Left lung (tissue), 10 donors: ENCODE data around the gene MEPE. TPM values are rescaled to one million over a fixed set of nuclear protein-coding genes. Genes with fewer than 3 reads are reported as not detected.
A peak's percentile ranks its signal among the peaks of the same experiment; 100 is the strongest.

ENCODE experiments used
- ATAC-seq: fragments of 200-7000 bp; cut with Tn5 transposase; one replicate; pipeline ENCODE4 v1.9.1; 2020; ENCODE audit warnings: moderate library complexity
- DNase-seq, 4 donors: peaks; one replicate each; pipeline ENCODE4 v3.0.0-alpha.2; 2013 to 2020
- H3K27ac ChIP-seq, 2 donors: fragments of 200-600 bp; sonication (generic) in 1 of 2; one replicate each; pipeline versions ENCODE4 v1.5.0 to v1.8.0; 2020 to 2021
- H3K27me3 ChIP-seq, 2 donors: fragments of 200-600 bp; sonication (generic) in 1 of 2; one replicate each; pipeline versions ENCODE4 v1.5.0 to v1.8.0; 2020 to 2021
- H3K36me3 ChIP-seq, 2 donors: fragments of 200-600 bp; sonication (generic) in 1 of 2; one replicate each; pipeline versions ENCODE4 v1.5.0 to v1.8.0; 2020 to 2021
- H3K4me1 ChIP-seq, 2 donors: fragments of 200-600 bp; one replicate each; pipeline ENCODE4 v1.8.0; 2021
- H3K4me3 ChIP-seq, 2 donors: fragments of 200-600 bp; sonication (generic) in 1 of 2; one replicate each; pipeline versions ENCODE4 v1.5.0 to v1.8.0; 2020 to 2021; ENCODE audit warnings: mild to moderate bottlenecking in 1 of 2
- H3K9me3 ChIP-seq, 2 donors: fragments of 200-600 bp; sonication (generic) in 1 of 2; one replicate each; pipeline versions ENCODE4 v1.5.0 to v1.8.0; 2020 to 2021
- CTCF ChIP-seq, 2 donors: fragments of 200-600 bp; sonication (generic) in 1 of 2; IDR thresholded peaks; one replicate each; pipeline versions ENCODE4 v1.5.0 to v1.8.0; 2021; ENCODE audit warnings: antibody characterized with exemption in 2 of 2
- intact Hi-C, 2 donors: fragments of 100-400 bp; cut with DNase I; formaldehyde crosslinking; loops; one replicate each; pipeline versions ENCODE4 v1.11.2 to v1.14.2; 2022
- polyA plus RNA-seq, 6 donors: library from polyadenylated mRNA; unstranded; fragments of 120-200 nt; gene quantifications; one replicate each; pipeline ENCODE4 v1.2.1, GENCODE V29; 2013; ENCODE audit not compliant: insufficient read length in 6 of 6
- total RNA-seq, 2 donors: library from RNA; stranded (reverse); fragmentation: NEBNext Ultra II Directional; extraction: Animal tissue kit (Norgen Biotek cat#: 25700); gene quantifications; one replicate each; pipeline ENCODE4 v1.2.1, GENCODE V29; 2021
- donor health status: DM: no; HTN: yes; CAD: no.
- donor health status: DM: no; HTN: no; CAD: no.

MEPE gene
- total and polyA plus RNA-seq, 8 donors = 0.37 to 0.88 (median 0.66) TPM; not detected in 2

- ATAC-seq (peak; percentile 85), DNase-seq (peak in 1 of 4 donors; percentile 66)
- no peak overlapping the region for H3K4me3 ChIP-seq
- no peaks in the 10 kb centered on the region for H3K27me3 ChIP-seq
- TF ChIP-seq CTCF (IDR thresholded peaks at IDR 0.05) = no peak
- H3K9me3 ChIP-seq = no peaks in the 10 kb centered on the region
- H3K27ac ChIP-seq = peak overlapping the region in 1 of 2 donors; percentile 55
- no peaks in the 10 kb centered on the region for H3K36me3 ChIP-seq
- intact Hi-C loops = no loop called here
- peaks cover 0 to 20% of the 10 kb centered on the region in 2 donors for H3K4me1 ChIP-seq
These were observed 63.3 kb downstream of the MEPE start for GRCh38 chr4:87895964-87896621.

Other genes starting within 250 kb of the MEPE start
- not detected for gene DSPP, start 224.4 kb upstream of the MEPE start, total RNA-seq
- gene DSPP, start 224.4 kb upstream of the MEPE start, polyA plus RNA-seq = under 1 TPM in 3 of 6 donors, not detected in 3; 0.03 to 0.06 (median 0.04) TPM
- gene DMP1, start 182.7 kb upstream of the MEPE start, total RNA-seq = not detected
- under 1 TPM in 3 of 6 donors, not detected in 3; 0.07 to 0.09 (median 0.07) TPM for gene DMP1, start 182.7 kb upstream of the MEPE start, polyA plus RNA-seq
- under 1 TPM in 1 of 2 donors, not detected in 1; 0.24 TPM for gene IBSP, start 33.4 kb upstream of the MEPE start, total RNA-seq
- gene IBSP, start 33.4 kb upstream of the MEPE start, polyA plus RNA-seq = under 1 TPM in 4 of 6 donors, not detected in 2; 0.11 to 0.41 (median 0.16) TPM
- gene SPP1, start 142.7 kb downstream of the MEPE start, total RNA-seq = 10 to 100 TPM; 37.6 to 55.5 TPM
- 100 to 1,000 TPM in 2 of 6 donors, 10 to 100 TPM in 4; 48.1 to 229 (median 97.0) TPM for gene SPP1, start 142.7 kb downstream of the MEPE start, polyA plus RNA-seq
- 10 to 100 TPM; 22.6 to 28.8 TPM for gene PKD2, start 174.7 kb downstream of the MEPE start, total RNA-seq
- 10 to 100 TPM; 61.5 to 72.4 (median 63.2) TPM for gene PKD2, start 174.7 kb downstream of the MEPE start, polyA plus RNA-seq